Glomerular endothelial cell (primary cell): Measurements from ENCODE around the gene WHRN. TPM values are rescaled to one million over a fixed set of nuclear protein-coding genes. Genes with fewer than 3 reads are reported as not detected.

ENCODE experiments used
- DNase-seq: peaks from one replicate; pipeline ENCODE4 v3.0.0-alpha.2; 2011; ENCODE audit warnings: low read depth, low spot score; ENCODE audit errors: extremely low read depth
- total RNA-seq: library from RNA; depleted of rRNA; stranded (reverse); fragments of >200 nt; gene quantifications from 2 replicates; pipeline ENCODE4 v1.2.3, GENCODE V29; 2015

WHRN gene
- total RNA-seq, 1 donor from 2014 or later = 1.9 TPM

DNA sequence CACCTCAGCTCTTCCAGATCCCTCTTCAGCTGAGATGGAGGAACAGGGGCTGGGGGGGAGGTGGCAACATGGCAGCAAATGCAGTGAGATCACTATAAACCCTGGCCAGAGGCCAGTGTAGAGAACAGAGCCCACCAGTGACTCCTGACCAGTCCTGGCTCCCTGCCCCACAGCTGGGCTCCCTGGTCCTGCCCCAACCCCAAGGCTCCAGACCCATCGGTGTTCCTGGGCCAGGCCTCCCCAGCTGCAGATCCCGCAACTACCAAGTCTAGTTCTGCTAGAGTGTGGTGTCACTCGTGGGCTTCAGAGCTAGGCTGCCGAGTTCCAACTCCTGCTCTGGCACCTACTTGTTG lies 134.3 kb downstream of the WHRN start:
- DNase-seq = no peak

- no peak for DNase-seq
These were observed 134.9 kb downstream of the WHRN start for GRCh38 chr9:114370251-114370967.

- no peak for DNase-seq
These were observed 135.8 kb downstream of the WHRN start for GRCh38 chr9:114369216-114370130.

DNA sequence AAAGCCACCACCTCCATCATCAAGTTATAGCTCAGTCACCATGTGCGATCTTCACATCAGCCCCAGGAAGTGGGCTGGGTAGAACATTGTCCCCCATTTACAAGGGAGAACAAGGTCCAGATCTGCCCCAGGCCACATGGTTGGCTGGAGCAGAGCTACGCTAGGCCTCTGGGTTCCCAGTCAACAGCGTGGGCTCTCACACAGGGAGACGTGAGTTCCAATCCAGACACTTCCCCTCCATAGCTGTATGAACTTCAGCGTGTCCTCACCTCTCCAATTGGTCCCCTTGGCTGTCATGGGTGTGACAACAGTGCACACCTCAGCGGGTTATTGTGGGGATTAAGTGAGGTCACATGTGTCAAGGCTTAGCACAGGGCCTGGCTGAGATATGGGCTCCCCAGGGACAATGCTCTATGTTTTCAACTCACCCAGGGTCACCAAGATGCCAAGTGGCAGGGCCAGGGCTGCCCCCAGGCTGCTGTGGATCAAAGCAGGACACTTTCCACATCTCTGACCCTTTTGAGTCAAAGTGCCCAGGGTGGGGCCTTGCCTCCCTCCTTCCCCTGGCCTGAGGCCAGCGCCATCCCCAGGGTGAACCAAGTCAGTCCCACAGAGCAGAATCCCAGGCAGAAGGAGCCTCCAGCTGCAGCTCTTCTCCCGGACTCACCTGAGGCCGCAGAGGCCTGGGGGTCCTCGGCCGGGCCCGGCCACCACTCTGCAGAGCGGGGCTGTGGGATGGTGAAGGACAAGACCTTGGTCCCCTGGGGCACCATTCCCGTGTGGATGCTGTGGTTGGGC lies 137.3 kb downstream of the WHRN start:
- DNase-seq = no peak

GRCh38 chr9:114367366-114367765 lies 137.9 kb downstream of the WHRN start:
- no peak for DNase-seq

GRCh38 chr9:114366334-114367128 lies 138.7 kb downstream of the WHRN start:
- no peak for DNase-seq

DNA sequence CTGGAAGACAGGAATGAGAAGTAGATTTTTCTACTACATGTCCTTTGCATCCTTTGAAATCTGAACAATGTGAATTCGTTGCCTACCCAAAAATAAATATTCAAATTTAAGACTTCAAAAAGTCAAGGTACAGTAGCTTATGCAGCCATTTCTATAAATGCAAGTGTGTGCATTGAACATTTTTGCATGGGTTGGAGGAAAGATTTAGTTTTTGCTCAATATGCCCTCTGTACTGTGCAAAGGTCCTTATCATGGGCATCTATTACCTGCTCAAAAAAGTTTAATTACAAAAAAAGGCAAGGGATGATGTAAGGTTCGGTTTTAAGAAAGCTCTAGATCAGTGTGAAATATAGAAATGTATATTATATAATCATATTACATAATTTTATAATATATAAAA lies 140.1 kb downstream of the WHRN start:
- no peak for DNase-seq

DNA sequence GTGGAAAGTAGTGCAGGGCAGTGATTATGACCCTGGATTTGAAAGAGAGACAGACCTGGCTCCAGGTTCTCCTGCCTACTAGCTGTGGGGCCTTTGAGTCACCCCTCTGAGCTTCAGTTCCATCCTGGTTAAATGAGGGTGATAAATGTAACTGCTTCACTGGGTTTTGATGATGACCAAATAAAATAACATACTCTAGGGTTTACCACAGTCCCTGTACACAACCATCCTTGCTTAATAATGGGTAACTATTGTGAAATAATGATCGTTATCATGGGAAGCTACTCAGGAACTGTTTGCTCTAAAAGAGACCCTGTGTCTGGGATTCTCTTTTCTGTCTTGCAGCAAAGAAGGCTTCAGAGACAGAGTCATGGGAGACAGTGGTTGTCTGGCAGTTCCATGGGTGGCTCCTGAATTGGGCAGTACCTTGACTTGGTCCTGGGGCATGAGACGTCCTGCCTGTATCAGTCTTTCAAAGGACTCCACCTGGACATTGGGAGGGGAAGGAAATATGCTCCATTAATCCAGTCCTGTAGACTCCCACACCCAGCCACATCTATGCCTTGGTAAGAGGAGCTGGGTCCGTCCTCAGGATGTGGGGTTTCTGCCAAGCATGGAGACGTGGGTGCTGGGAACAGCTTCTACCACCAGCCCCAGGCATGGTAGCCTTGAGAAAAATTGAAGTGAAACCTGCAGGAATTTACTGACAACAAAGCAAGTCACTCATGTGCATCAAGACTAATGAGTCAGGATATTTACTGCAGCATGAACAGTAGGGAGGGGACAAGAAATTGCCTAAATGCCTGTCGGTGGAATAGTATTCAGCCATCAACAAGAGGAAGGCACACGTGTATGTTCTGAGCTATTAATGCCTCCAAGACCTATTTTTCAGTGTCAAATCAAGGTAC lies 140.9 kb downstream of the WHRN start:
- no peak for DNase-seq

DNA sequence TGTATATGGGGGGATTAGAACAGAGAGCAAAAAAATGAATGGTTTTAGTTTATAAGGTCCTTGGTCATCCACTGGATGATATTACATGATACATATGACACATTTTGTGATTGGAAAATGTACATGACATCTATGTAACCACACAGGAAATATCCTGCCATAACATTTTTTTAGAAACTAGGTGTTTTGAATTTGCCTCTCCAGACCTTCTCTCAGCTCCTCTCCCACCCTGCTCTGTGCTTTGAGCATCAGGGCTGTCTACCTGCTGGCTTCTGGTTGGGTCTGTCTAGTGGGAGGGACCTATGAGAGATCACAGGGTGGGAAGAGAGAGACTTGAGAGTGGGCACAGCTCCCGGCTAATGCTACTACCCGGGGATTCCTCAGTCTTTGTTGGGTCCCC lies 141.8 kb downstream of the WHRN start:
- DNase-seq = no peak

GRCh38 chr9:114362394-114362793 lies 142.9 kb downstream of the WHRN start:
- DNase-seq = no peak

GRCh38 chr9:114361542-114361941 lies 143.7 kb downstream of the WHRN start:
- no peak for DNase-seq

DNA sequence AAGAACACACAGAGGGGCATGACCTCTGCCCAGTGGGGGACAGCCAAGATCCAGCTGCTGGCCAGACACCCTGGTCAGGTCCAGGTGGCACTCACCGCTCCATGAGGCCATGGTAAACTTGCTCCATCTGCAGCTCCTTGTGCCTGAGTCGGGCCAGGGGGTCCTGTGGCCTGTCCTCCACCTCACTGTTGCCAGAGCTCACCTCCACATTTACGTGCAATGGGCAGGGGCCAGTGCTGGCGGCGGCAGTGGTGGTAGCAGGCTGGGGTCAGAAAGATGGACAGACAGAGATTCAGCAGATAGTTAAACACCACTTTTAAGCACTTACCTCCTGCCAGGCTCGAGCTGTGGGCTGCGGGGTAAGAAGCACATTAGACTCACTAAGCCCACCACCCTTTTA lies 145.5 kb downstream of the WHRN start:
- no peak for DNase-seq

GRCh38 chr9:114357911-114358328 lies 147.4 kb downstream of the WHRN start:
- no peak for DNase-seq

DNA sequence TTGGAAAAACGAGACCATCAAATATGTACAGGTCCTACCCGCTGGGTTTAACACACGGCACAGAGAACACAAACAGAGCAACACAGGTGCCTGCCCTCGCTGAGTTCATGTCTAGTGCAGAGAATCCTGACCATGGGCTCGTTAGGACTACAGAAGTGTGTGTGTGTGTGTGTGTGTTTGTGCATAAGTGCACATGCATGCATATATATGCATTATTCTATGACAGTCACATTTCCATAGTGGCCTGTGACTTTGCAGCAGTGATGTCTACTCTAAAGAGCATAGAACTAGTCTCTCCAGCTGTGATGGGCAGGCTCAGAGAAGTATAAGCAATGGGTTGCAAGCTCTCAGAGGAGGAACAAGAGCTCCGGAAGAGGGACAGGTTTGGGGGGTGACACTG lies 147.9 kb downstream of the WHRN start:
- no peak for DNase-seq

DNA sequence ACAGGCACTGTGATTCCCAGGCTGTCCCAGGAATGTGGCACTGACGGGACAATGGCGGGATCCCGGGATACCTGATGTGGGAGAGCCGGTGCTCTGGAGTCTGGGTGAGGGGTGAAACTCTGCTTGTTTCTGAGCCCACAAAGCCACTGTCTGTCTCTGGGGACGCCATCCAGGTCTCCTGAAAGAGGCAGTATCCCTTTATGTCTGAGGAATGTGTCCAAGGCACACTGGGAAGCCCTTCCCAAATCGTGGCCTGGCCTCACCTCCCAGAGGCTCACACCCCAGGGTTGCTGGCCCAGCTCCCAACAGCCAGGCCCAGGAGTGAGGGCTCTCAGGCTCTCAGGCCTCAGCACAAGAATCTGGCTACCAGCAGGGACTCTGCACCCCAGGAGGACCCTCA lies 148.5 kb downstream of the WHRN start:
- no peak for DNase-seq

DNA sequence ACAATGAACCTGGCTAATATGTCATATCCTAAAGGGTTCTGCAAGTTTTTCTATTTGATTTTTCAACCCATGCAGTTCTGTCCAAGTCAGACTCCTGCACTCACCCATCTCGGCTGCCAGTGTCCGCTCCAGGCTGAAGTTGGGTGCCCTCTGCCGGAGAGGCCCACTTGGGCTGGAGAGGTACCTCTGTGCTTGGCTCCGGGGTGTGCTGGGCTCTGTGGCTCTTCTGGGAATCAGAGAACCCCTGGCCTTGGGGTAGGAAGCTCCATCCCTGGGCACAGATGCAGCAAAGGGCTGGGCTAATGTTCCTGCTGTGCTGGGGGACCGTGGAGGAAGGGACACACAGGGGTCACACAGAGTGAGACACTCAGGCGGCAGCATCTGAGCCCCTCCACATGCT lies 149.5 kb downstream of the WHRN start:
- no peak for DNase-seq
